ENCODE data around the gene PPP1R14D.

DNA sequence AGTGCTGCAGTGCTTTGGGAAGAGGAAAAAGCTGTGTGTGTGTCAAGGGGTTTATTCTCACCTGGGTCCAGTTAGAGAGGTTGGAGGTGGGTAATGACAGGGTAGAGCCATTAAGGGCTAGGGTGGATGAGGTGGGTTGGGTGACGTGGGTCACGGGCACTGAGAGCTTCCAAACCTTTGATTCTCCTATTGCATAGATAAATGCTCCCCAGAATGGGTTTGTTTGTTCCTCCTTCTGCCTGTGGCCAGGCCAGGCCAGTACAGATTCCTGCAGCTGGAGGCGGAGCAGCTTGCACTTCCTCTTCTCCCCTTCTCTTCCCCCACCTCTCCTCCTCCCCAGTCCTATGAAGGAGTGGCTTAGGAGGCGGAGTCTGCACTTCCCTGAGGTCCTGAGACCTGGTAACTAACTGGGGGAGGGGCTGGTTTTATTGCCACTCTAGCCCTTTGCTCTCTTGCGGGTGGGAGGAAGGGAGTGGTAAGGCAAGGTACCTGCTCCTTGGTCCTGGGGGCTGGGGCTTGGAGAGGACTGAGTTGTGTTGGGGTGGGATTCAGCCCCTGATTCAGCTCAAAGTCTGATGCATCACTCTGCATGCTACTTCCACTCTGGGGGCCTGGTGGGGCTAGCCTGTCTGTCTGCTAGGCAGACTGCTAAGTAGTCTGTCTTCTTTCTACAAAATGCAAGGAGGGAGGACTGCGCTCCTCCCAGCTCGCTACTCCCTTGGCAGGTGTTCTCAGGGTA lies 18.9 kb upstream of the PPP1R14D start:
- no peak for TF ChIP-seq CTCF (IDR thresholded peaks at IDR 0.05)
- TF ChIP-seq POLR2A (IDR thresholded peaks at IDR 0.05) = no peak
- no peak for TF ChIP-seq POLR2AphosphoS5 (IDR thresholded peaks at IDR 0.05)
- no peak for TF ChIP-seq EP300 (IDR thresholded peaks at IDR 0.05)
